Ramos (cell line): ENCODE results near the gene FASTKD3.

ENCODE experiments used
- in situ Hi-C: fragments of 300-500 bp; cut with MboI; formaldehyde crosslinking; loops from one replicate; pipeline ENCODE4 v1.14.3; 2022; ENCODE audit warnings: low sequenced_read_pairs; ENCODE audit not compliant: unreplicated experiment

The FASTKD3 gene

DNA sequence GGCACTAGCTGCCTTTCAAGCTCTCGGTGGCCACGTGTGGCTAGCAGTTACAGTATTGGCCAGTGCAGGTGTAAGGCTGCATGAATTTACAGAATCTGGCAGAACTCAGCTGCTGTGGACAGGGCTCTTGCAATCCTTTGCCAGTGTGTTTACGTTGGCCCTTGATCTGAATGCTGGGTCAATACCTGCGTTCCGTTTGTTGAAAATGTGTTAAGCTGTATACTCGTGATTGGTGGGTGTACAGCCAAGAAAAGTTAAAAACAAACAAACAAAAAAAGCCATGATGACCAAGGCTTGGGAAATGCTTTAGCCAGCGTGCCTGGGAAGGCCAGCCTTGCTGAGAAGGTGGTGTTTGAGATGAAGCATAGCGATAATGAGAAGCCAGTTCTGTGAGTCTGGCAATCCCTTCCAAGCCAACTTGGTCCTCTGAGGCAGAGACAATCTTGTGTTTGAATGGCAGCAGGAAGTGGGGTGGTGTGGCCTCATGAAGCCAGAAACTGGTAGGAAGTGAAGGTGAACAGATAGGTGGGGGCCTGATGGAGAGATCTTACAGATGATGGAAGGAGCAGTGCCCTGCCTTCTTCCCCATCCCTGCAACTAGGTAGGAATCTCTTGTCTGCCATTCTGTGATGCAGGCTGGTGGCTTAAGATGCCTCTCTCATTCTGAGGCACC is 17.1 kb downstream of the FASTKD3 start:
- in situ Hi-C loops: no loop called here

DNA sequence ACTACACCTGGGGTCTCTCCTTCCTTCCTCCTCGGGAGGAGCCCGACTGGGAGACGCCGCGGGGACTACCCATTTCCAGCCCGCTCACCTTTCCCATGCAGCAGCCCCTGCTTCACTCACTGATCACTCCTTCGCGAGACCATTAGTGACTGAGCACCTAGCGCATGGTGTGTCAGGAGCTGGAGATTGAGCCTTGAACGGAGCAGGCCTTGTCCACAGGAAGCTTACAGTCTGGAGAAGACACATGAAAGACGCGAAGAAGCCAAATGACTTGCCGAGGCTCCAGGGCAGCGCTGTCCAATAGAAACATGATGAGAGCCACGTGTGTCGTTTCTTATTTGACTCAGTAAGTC is 17.6 kb downstream of the FASTKD3 start:
- in situ Hi-C loops: no loop called here

DNA sequence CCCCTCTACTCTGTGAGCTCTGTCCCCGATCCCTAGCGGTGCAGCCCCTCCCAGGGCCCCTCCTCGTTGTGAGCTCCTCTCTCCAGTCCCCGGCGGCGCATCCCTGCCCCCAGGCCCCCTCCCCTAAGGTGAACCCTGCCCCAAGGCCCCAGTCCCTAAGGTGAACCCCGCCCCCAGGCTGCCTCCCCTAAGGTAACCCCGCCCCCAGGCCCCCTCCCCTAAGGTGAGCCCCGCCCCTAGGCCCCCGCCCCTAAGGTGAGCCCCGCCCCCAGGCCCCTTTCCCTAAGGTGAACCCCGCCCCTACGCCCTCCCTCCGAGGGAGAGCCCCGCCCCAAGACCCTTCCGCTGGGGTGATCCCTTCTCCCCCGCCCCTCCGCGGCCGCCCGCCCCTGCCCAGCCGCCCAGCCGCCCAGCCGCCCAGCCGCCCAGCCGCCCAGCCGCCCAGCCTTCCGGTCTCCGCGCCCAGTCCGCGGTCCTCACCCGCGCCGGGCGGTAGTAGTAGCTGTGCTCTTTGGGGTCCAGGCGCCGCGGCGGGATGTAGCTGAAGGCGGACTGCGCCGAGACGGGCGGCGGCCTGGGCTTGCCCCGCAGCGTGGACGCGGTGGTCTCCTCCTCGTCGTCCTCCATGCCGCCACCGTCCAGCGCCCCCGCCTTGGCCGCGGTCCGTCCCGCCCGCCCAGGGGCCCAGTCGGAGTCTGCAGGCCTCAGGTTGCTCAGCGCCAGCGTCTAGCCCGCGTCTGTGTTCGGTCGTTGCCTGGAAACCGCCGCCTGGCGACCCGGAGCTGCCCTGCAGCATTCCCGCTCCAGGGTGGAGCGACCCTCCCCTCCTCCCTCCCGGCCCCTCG is 18.2 kb downstream of the FASTKD3 start, which contains the start of gene CFAP90:
Gene CFAP90 (minus strand): TSS at position 739 of the 845 bp plus-strand sequence. CDS start 112 bp downstream, at position 627.
- in situ Hi-C loops: no loop called here

DNA sequence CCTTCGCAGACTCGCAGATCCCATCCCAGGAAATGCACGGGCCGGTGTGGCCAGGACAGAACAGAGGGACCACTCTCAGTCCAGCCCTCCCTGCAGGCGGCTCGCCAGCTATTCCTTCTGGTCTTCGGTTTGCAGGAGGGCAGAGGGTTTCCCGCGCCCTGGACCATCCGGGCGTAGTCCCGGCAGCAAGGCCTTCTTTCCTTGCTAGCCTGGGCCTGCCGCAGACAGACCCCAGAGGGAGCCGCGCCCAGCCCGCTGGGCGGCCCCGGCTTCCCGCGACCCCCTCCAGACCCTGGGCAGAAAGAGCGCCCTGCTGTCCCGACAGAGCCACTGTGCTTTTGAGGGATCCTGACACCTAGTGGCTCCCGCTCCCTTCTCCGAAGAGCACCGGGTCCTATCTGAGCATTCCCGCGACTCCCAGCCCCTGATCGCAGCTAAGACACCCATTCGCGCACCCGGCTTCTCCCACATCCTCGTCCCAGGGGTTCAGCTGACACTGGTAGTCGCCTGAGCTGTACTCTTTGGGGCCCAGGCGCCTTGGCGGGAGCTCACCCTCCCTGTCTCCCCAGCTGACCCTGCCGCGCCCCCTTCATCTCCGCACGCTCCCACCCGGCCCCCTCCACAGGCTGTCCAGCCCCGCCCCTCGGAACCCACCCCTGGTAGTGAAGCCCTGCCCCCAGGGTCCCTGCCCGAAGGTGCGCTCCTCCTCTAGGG is 19.0 kb downstream of the FASTKD3 start:
- in situ Hi-C loops: no loop called here

DNA sequence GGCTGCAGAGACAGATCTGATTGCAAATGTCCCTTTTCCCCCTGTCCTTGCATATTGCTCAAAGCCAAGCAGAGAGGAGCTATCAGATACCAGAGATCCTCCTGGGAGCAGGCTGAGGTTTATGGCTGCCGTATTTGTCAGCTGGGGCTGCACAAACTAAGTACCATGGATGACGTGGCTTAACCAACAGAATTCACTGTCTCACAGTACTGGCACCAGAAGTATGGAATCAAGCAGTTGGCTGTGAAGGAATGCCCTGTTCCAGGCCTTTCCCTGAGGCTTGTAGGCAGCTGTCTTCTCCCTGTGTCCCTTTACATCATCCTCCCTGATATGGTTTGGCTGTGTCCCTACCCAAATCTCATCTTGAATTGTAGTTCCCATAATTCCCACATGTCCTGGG is 20.5 kb downstream of the FASTKD3 start:
- in situ Hi-C loops: no loop called here

DNA sequence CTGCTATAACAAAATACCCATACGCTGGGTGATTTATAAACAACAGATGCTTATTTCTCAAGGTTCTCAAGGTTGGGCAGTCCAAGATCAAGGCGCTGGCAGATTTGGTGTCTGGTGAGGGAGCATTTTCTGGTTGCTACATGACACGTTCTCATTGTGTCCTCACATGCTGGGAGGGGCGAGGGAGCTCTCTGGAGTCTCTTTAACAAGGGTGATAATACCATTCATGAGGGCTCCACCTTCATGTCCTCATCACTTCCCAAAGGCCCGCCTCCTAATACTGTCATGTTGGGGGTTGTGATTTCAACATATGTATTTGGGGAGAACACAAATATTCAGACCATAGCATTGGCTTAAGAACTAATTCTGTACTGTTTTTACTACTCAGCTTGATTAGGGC is 22.5 kb downstream of the FASTKD3 start:
- in situ Hi-C loops: no loop called here

DNA sequence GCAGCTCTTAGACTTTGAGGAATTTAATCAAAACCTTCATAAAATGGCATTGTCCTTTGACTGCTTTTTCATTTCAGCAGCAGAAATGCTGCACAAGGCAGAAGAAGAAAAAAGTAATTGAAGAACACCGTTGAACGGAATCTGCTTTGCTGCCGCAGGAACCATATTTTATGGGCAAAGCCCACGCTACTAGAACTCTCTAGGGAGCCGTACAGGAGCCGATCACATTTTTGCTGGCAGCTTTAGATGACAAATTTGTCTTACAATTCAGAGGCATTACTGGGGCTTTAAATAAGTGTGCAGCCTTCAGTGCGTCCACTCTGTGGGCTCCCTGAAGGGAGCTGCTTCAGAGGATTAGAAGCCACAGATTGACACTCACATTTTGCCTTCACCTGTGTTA is 23.3 kb downstream of the FASTKD3 start:
- in situ Hi-C loops: no loop called here

DNA sequence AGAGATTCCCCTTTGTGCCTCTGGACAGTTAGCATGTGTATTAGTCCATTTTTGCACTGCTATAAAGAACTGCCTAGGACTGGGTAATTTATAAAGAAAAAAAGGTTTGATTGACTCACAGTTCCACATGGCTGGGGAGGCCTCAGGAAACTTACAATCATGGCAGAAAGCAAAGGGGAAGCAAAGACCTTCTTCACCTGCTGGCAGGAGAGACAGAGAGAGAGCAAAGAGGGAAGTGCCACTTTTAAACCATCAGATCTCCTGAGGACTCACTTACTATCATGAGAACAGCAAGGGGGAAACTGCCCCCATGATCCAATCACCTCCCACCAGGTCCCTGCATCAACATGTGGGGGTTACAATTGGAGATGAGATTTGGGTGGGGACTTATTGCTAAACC is 23.9 kb downstream of the FASTKD3 start:
- in situ Hi-C loops: no loop called here

DNA sequence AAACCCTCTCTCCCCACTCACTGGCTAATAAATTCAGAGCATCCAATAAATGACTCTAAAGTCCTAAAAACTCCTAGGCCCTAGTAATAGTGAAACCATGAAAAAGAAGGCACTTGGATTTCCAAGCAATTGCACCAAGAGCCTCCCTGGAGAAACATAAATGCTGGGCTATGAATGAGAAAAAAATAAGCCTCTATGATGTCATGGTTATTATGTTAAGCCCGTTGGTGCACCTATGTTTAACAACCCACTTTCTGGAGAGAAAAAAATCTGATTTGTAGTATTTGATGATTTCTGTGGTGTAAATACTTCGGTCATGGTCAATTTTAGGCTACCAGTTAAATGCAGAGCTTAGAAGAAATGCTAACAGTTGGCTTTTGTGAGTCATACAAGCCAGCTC is 26.3 kb downstream of the FASTKD3 start:
- in situ Hi-C loops: no loop called here

DNA sequence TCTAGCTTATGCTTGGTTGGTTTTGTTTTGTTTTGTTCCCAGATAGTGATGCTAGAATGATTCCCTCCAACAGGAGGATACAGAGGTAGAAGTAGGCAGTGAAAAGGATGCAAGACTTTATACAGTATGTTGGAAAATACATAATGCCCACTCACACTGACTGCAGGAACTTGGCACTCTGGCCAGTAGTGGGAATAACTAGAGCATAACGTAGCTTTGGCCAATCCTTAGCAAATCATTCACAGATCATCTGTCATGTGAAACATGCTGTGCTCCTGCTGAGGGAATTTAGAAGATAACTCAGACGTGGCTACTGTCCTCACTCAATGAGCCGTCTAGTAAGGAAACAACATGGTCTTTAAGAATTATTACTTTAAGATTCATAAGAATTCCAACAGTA is 31.4 kb downstream of the FASTKD3 start:
- in situ Hi-C loops: no loop called here

DNA sequence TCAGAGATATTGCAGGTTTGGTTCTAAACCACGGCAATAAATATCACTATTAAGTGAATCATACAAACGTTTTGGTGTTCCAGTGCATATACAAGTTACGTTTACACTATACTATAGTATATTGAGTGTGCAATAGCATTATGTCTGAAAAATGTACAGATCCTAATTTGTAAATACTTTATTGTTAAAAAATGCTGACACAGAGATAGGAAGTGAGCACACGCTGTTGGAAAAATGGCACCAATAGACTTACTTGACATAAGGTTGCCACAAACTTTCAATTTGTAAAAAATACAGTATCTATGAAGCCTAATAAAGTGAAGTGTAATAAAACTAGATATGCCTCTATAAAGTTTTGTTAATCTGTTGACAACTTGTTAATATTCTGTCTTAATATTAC is 33.8 kb downstream of the FASTKD3 start:
- in situ Hi-C loops: no loop called here

DNA sequence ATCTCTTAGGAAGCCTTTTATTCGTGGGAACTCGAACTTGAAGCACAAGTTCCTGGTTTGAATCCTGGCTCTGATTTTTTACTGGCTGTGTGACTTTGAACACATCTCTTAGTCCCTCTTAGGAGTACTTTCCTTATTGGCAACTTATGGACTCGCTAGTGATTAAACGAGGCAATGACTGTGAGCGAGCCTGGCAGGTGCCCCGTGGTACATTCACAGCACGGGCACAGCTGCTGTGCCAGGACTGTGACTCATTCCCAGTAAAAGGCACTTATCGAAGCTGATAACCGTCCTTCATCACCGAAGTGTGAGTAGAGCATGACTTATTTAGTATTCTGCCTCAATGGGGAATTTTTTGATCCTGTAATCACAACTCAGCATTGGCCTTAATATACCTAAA is 40.6 kb downstream of the FASTKD3 start:
- in situ Hi-C loops: no loop called here

DNA sequence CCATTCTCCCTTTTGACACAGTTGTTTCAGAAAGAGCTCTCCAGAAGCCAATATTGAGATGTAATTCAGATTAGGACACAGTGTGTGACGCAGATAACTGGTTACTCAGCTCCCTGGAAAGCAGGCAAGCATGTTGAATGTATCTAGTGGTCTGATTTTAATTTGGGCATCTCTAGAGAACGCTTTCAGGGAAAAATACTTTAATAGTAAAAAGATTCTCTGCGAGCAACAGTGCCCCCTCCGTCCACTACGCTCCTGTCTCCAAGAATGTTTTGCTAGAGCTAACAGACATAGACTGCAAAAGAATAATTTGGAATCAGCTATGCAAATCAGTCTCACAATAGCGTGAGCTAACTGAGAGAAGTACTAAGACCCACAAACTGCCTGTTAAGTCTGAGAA is 41.2 kb downstream of the FASTKD3 start:
- in situ Hi-C loops: no loop called here

DNA sequence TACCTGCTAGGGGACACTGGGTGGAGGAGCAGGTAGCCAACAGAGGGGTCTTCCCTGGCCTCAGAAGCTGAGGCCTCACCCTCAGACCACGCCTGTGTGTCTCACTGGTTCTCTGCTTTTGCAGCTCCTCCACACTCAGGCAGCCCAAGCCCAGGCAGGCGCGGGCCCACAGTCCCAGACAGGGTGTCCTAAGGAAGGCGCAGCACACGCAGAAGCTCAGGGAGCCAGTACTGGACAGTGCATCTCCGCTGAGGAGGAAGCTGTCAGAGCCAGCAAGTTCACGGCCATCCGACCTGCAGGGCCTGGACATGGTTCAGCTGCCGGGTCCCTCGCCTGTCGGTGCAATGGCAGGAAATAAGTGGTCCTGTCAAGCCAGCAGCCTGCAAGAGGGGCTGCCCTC is 43.2 kb downstream of the FASTKD3 start:
- in situ Hi-C loops: no loop called here

DNA sequence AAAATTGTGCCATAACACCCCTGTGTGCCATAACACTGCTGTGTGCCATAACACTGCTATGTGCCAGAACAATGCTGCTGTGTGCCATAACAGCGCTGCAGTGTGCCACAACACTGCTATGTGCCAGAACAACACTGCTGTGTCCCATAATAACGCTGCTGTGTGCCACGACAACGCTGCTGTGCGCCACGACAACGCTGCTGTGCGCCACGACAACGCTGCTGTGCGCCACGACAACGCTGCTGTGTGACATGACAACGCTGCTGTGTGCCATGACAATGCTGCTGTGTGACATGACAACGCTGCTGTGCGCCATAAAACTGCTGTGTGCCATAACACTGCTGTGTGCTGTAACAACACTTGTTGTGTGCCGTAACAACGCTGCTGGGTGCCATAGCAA is 43.8 kb downstream of the FASTKD3 start:
- in situ Hi-C loops: no loop called here

DNA sequence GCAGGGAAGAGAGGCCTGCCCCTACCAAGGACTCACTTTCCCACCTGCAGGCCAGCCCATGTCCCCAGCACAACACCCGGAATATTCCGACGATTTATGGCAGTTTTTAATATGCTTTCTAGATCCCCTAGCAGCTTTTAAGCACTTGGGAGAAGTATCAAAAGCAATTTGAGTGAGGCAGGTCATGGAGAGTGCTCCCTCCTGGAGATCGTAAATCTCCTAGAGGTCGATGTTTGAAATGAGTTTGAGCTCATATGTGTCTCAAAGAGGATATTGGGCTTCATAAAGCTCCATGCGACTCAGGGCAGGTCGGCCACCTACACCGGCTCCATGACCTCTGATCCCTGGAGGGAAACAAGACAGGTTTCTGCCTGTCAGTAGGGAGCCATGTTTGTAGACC is 45.2 kb downstream of the FASTKD3 start:
- in situ Hi-C loops: no loop called here

DNA sequence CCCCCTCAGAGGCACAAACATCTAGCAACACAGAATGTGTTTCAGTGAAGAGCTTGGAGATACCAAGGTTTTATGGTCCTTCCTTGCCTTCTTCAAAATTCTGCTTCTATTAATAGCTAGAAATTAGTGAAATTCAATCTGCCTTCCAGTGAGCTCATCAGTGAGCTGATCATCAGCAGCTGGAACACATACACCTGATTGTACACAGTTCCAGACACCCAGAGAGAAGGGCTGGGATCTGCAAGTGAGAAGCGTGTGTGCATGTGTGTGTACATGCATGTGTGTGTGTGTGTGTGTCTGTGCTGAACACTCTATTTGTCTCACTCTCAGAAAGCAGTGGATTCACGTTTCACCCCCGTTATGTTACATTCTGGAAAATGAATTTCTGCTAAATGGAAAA is 46.4 kb downstream of the FASTKD3 start:
- in situ Hi-C loops: no loop called here

DNA sequence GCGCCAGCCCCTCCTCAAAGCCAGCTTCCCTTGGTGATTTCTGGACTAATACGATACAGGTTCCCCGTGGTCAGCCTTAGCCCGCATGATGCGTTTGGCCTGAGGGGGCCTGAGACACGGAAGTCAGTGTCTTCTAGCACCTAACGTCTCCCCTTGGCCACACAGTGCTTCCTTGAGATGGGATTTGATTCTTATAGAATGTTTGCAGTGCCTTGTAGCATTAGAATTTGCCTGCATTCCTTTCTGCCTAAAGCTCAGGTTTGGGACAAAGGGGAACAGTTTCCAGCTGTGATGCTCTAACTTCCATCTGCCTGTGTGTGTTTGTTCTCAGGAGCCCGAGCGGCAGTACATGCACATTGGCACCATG is 52.3 kb downstream of the FASTKD3 start:
- in situ Hi-C loops: no loop called here

DNA sequence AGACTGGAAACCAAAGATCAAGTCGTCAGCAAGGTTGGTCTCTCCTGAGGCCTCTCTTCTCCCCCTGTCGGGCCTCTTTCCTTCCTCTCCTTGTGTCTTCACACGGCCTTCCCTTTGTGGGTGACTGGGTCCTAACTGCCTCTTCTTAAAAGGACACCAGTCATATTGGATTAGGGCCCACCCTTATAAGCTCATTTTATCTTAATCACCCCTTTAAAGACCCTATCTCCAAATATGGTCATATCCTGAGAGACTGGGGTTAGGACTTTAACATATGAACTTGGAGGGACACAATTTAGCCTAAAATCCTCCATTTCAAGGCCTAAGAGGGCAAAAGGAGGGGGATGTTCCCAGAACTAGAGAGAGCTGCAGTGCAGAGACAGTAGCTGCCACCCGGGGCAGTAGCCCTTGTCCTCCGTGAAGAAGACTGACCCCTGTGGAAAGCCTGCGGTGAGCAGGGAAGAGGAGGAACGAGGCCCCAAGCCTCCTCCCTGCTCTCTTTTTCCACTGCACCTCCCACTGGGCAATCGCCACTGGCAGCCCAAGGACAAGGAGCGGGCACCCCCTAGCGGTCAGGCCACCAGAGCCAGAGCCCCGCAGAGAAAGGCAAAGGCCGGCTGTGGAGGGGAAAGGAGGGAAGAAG is 52.8 kb downstream of the FASTKD3 start:
- in situ Hi-C loops: no loop called here

DNA sequence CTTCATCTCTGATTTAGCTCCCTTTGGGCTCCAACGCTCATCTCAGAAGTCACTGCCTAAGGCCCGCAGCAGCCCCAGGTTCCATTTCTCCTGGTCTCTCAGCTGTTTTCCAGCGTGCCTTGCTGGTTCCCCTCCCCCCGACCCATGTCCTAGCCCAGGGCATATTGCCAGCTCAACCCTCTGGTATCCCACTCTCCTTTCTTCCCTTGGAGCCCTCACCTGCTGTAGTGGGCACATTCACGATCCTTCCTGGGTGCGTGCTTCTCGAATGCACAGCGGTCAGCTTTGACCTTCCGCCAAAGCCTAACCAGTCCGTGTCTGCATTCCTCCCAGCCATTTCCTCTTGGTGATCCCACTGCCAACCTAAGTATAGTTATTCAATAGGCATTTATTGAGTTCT is 54.0 kb downstream of the FASTKD3 start:
- in situ Hi-C loops: no loop called here

DNA sequence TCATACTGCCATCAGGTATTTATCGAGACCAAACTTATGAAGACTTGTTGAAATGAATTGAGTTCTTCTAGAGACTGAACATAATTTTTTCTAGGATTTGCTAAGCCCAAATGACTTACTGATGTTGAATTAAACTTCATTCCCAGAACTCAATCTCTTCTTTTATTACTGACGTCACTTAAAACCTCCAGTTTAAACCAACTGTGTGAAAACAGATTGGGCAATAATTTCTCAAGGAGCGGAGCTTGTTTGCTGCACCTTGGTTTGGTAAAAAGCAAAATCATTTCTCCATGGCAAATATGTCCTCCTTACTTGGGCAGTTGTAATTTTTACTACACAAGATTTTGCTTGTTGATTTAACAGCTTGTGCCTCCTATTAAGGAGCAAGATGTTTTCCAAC is 55.3 kb downstream of the FASTKD3 start:
- in situ Hi-C loops: no loop called here
